ENCODE results near the gene CHMP2B.
"Not testable (repeated sequence)": the region's sequence is repeated elsewhere in the genome, so short reads cannot be mapped to it uniquely, and the experiment has no call there.

Gene CHMP2B

DNA sequence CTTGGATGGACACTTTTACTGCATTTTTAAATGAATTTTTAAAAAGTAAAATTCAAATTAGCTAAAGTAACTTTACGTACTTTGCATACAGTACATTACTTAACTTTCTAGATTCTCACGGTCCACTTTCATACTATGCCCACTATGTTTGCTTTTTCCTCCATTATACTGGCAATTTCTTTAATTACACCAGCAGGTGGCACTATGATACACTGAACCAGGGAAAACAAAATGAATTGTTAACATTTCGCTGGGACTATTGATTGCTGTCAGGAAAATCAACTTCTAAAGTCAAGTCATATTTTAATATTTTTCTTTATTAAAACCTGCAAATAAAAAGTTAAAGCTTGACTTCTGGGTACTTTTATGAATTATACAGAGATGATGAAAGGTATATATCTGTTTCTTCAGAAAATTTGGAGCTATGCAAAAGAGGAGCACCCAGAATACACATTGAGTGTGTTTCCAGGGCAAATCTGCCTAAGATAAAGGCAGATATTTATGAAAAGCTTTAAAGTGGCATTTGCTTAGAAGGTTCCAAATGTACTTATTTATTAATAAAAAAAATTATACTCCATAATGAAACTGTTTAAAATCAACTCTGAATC, 71.1 kb downstream of the CHMP2B start:
- H3K27me3 ChIP-seq (ENCODE audit: insufficient read depth, poor library complexity, severe bottlenecking), result no peaks in the 10 kb centered on the region
- H3K36me3 ChIP-seq (ENCODE audit: low read depth), result no peaks in the 10 kb centered on the region
- no peak overlapping the region for H3K27ac ChIP-seq (ENCODE audit: poor library complexity, severe bottlenecking)
- DNase-seq (ENCODE audit: low spot score) (no peak), ATAC-seq (ENCODE audit: low read depth) (peak; percentile 45; the same call in 2 of the 3 replicates)
- no peaks in the 10 kb centered on the region for H3K4me1 ChIP-seq (ENCODE audit: insufficient read depth, poor library complexity, severe bottlenecking)
- no peak overlapping the region for H3K4me3 ChIP-seq (ENCODE audit: severe bottlenecking)
- H3K9me3 ChIP-seq (ENCODE audit: severe bottlenecking), result no peaks in the 10 kb centered on the region
- TF ChIP-seq, protein P1, sequence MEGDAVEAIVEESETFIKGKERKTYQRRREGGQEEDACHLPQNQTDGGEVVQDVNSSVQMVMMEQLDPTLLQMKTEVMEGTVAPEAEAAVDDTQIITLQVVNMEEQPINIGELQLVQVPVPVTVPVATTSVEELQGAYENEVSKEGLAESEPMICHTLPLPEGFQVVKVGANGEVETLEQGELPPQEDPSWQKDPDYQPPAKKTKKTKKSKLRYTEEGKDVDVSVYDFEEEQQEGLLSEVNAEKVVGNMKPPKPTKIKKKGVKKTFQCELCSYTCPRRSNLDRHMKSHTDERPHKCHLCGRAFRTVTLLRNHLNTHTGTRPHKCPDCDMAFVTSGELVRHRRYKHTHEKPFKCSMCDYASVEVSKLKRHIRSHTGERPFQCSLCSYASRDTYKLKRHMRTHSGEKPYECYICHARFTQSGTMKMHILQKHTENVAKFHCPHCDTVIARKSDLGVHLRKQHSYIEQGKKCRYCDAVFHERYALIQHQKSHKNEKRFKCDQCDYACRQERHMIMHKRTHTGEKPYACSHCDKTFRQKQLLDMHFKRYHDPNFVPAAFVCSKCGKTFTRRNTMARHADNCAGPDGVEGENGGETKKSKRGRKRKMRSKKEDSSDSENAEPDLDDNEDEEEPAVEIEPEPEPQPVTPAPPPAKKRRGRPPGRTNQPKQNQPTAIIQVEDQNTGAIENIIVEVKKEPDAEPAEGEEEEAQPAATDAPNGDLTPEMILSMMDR (IDR thresholded peaks at IDR 0.05; ENCODE audit: poor library complexity, severe bottlenecking), result peak; percentile 84

DNA sequence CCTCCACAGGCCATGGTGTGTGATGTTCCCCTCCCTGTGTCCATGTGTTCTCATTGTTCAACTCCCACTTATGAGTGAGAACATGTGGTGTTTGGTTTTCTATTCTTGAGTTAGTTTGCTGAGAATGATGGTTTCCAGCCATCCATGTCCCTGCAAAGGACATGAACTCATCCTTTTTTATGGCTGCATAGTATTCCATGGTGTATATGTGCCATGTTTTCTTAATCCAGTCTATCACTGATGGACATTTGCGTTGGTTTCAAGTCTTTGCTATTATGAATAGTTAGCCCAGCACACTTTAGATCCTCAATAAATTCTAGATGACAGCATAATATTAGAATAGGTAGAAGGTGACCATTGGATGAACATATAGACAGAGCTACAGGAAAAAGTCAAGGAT, 77.9 kb downstream of the CHMP2B start:
- not testable (repeated sequence) for H3K4me1 ChIP-seq (ENCODE audit: insufficient read depth, poor library complexity, severe bottlenecking); DNase-seq (ENCODE audit: low spot score); H3K27ac ChIP-seq (ENCODE audit: poor library complexity, severe bottlenecking); H3K36me3 ChIP-seq (ENCODE audit: low read depth); H3K4me3 ChIP-seq (ENCODE audit: severe bottlenecking); ATAC-seq (ENCODE audit: low read depth); H3K9me3 ChIP-seq (ENCODE audit: severe bottlenecking); H3K27me3 ChIP-seq (ENCODE audit: insufficient read depth, poor library complexity, severe bottlenecking)

Data from RWPE2 (cell line).